Gastrocnemius medialis (tissue), 4 donors: Measurements from ENCODE around the gene KCNK15. TPM values are rescaled to one million over a fixed set of nuclear protein-coding genes. Genes with fewer than 3 reads are reported as not detected.

ENCODE experiments used
- ATAC-seq, 2 donors: fragments of 150-250 bp; one replicate each; pipeline ENCODE4 v1.9.1; 2016
- DNase-seq, 2 donors: peaks; one replicate each; pipeline ENCODE4 v3.0.0-alpha.2; 2019
- H3K27ac ChIP-seq, 4 donors: fragments of 200-600 bp; sonication (generic); 1 replicate in 1 of 4; 2 replicates in 3 of 4; pipeline ENCODE4 v1.5.1; 2016 to 2018; ENCODE audit warnings: mild to moderate bottlenecking in 2 of 4, moderate library complexity in 1 of 4
- H3K27me3 ChIP-seq, 3 donors: fragments of 200-600 bp; sonication (generic) in 2 of 3; 1 replicate in 1 of 3; 2 replicates in 2 of 3; pipeline versions ENCODE4 v1.5.1 to v1.6.0; 2016 to 2019; ENCODE audit warnings: mild to moderate bottlenecking in 1 of 3, moderate library complexity in 1 of 3
- H3K36me3 ChIP-seq, 2 donors: fragments of 200-600 bp; sonication (generic) in 1 of 2; one replicate each; pipeline ENCODE4 v1.5.1; 2017 to 2018
- H3K4me1 ChIP-seq, 2 donors: fragments of 200-600 bp; sonication (generic) in 1 of 2; one replicate each; pipeline ENCODE4 v1.5.1; 2016 to 2017; ENCODE audit warnings: mild to moderate bottlenecking in 2 of 2
- H3K4me3 ChIP-seq, 4 donors: fragments of 200-600 bp; sonication (generic) in 3 of 4; 1 replicate in 1 of 4; 2 replicates in 3 of 4; pipeline ENCODE4 v1.5.1; 2016 to 2019; ENCODE audit warnings: mild to moderate bottlenecking in 2 of 4
- H3K9me3 ChIP-seq, 3 donors: fragments of 200-600 bp; sonication (generic) in 2 of 3; 1 replicate in 1 of 3; 2 replicates in 2 of 3; pipeline ENCODE4 v1.5.1; 2016 to 2019
- CTCF ChIP-seq, 5 experiments: fragments of 450-650 bp in 3 of 5; fragments of 200-600 bp in 2 of 5; sonication (generic) in 2 of 5; IDR thresholded peaks in 4 of 5; conservative IDR thresholded peaks in 1 of 5; 1 replicate in 4 of 5; 2 replicates in 1 of 5; pipeline ENCODE4 v1.5.1; 2016 to 2019; ENCODE audit warnings: antibody characterized with exemption in 5 of 5, mild to moderate bottlenecking in 3 of 5, moderate library complexity in 3 of 5
- POLR2A ChIP-seq, 2 donors: fragments of 450-650 bp; IDR thresholded peaks; one replicate each; pipeline ENCODE4 v1.6.1; 2017; ENCODE audit warnings: antibody characterized with exemption in 2 of 2, mild to moderate bottlenecking in 2 of 2, moderate library complexity in 2 of 2
- in situ Hi-C, 4 donors: fragments of 200-750 bp; cut with MboI; loops; one replicate each; pipeline versions ENCODE4 v1.15.0 to v1.8.0; 2017; ENCODE audit warnings: low sequenced_read_pairs in 4 of 4
- intact Hi-C: fragments of 100-400 bp; cut with DNase I; formaldehyde crosslinking; loops from one replicate; pipeline ENCODE4 v1.15.1; 2023; ENCODE audit warnings: low total_unique reads
- total RNA-seq, 4 donors: library from RNA; depleted of rRNA; stranded (reverse); fragments of >200 nt; gene quantifications; one replicate each; pipeline versions ENCODE4 v1.1.0 to v1.2.3, GENCODE V29; 2016

The KCNK15 gene
- total RNA-seq, 4 donors from 2014 or later = 0.20 TPM; not detected in 3

GRCh38 chr20:44703956-44704488 lies 41.6 kb upstream of the KCNK15 start:
- Histone ChIP-seq H3K27ac (peak overlapping the region; percentile 71 to 84 (median 76)), H3K4me3 (no peak overlapping the region), H3K4me1 (peaks cover 40 to 46% of the 10 kb centered on the region in 2 donors), H3K36me3 (no peaks in the 10 kb centered on the region), H3K27me3 (no peaks in the 10 kb centered on the region), H3K9me3 (no peaks in the 10 kb centered on the region)
- no peak for TF ChIP-seq POLR2A (IDR thresholded peaks at IDR 0.05)
- no peak for TF ChIP-seq CTCF (IDR thresholded peaks at IDR 0.05 in 4 of 5, conservative IDR thresholded peaks at IDR 0.05 in 1 of 5)
- ATAC-seq = no peak
- no peak for DNase-seq
- in situ Hi-C loops = no loop called here
- intact Hi-C loops = no loop called here

GRCh38 chr20:44704551-44704971 lies 41.1 kb upstream of the KCNK15 start:
- H3K9me3 ChIP-seq = no peaks in the 10 kb centered on the region
- DNase-seq (no peak), ATAC-seq (no peak)
- in situ Hi-C loops (no loop called here), intact Hi-C loops (no loop called here)
- H3K27ac ChIP-seq = peak overlapping the region; percentile 71 to 84 (median 76)
- no peak for TF ChIP-seq CTCF (IDR thresholded peaks at IDR 0.05 in 4 of 5, conservative IDR thresholded peaks at IDR 0.05 in 1 of 5)
- TF ChIP-seq POLR2A (IDR thresholded peaks at IDR 0.05) = no peak
- no peaks in the 10 kb centered on the region for H3K36me3 ChIP-seq
- peaks cover 40 to 46% of the 10 kb centered on the region in 2 donors for H3K4me1 ChIP-seq
- no peak overlapping the region for H3K4me3 ChIP-seq
- H3K27me3 ChIP-seq = no peaks in the 10 kb centered on the region

GRCh38 chr20:44705364-44706094 lies 40.1 kb upstream of the KCNK15 start:
- in situ Hi-C loops (no loop called here), intact Hi-C loops (no loop called here)
- H3K27ac ChIP-seq = peak overlapping the region; percentile 60 to 84 (median 76)
- H3K9me3 ChIP-seq = no peaks in the 10 kb centered on the region
- H3K4me3 ChIP-seq = no peak overlapping the region
- peaks cover 40 to 46% of the 10 kb centered on the region in 2 donors for H3K4me1 ChIP-seq
- no peaks in the 10 kb centered on the region for H3K27me3 ChIP-seq
- DNase-seq = no peak
- no peaks in the 10 kb centered on the region for H3K36me3 ChIP-seq
- ATAC-seq = no peak
- TF ChIP-seq POLR2A (IDR thresholded peaks at IDR 0.05) = no peak
- no peak for TF ChIP-seq CTCF (IDR thresholded peaks at IDR 0.05 in 4 of 5, conservative IDR thresholded peaks at IDR 0.05 in 1 of 5)

GRCh38 chr20:44706301-44707017 lies 39.2 kb upstream of the KCNK15 start:
- H3K27ac ChIP-seq = peak overlapping the region; percentile 60 to 84 (median 73)
- ATAC-seq (peak; percentile 63 to 75), DNase-seq (peak; percentile 57 to 78)
- TF ChIP-seq CTCF (IDR thresholded peaks at IDR 0.05 in 4 of 5, conservative IDR thresholded peaks at IDR 0.05 in 1 of 5) = no peak
- no peak for TF ChIP-seq POLR2A (IDR thresholded peaks at IDR 0.05)
- H3K9me3 ChIP-seq = no peaks in the 10 kb centered on the region
- H3K36me3 ChIP-seq = no peaks in the 10 kb centered on the region
- in situ Hi-C loops (no loop called here), intact Hi-C loops (no loop called here)
- H3K27me3 ChIP-seq = no peaks in the 10 kb centered on the region
- H3K4me1 ChIP-seq = peaks cover 30 to 37% of the 10 kb centered on the region in 2 donors
- H3K4me3 ChIP-seq = no peak overlapping the region
